Hepatocyte (in vitro differentiated cells): ENCODE data around the gene LMBR1L. TPM values are rescaled to one million over a fixed set of nuclear protein-coding genes. Genes with fewer than 3 reads are reported as not detected.

Experiments used
- DNase-seq: peaks from one replicate; pipeline ENCODE4 v3.0.0-alpha.2; 2016; ENCODE audit warnings: low spot score
- H2AFZ ChIP-seq: fragments of 200-600 bp; sonication (generic); 2 replicates; pipeline ENCODE4 v1.6.0; 2016; ENCODE audit warnings: antibody characterized with exemption, mild to moderate bottlenecking
- H3K27ac ChIP-seq: fragments of 200-600 bp; sonication (generic); 2 replicates; pipeline ENCODE4 v1.5.1; 2016; ENCODE audit warnings: mild to moderate bottlenecking
- H3K27me3 ChIP-seq: fragments of 200-600 bp; sonication (generic); 2 replicates; pipeline ENCODE4 v1.6.1; 2016
- H3K36me3 ChIP-seq: fragments of 200-600 bp; sonication (generic); replicated peaks from 2 replicates; pipeline ENCODE4 v1.5.1; 2016; ENCODE audit warnings: low read depth; ENCODE audit not compliant: insufficient read depth
- H3K4me1 ChIP-seq: fragments of 200-600 bp; sonication (generic); 2 replicates; pipeline ENCODE4 v1.5.1; 2016; ENCODE audit warnings: mild to moderate bottlenecking, moderate library complexity; ENCODE audit not compliant: insufficient read depth
- H3K4me2 ChIP-seq: fragments of 200-600 bp; sonication (generic); 2 replicates; pipeline ENCODE4 v1.6.0; 2016
- H3K4me3 ChIP-seq: fragments of 200-600 bp; sonication (generic); 2 replicates; pipeline ENCODE4 v1.5.1; 2016; ENCODE audit warnings: mild to moderate bottlenecking
- H3K79me2 ChIP-seq: fragments of 200-600 bp; sonication (generic); 2 replicates; pipeline ENCODE4 v1.6.0; 2017; ENCODE audit warnings: mild to moderate bottlenecking
- H3K9me2 ChIP-seq: fragments of 200-600 bp; sonication (generic); replicated peaks from 2 replicates; pipeline ENCODE4 v1.6.0; 2017; ENCODE audit warnings: mild to moderate bottlenecking; ENCODE audit not compliant: insufficient read depth
- H3K9me3 ChIP-seq: fragments of 200-600 bp; sonication (generic); 2 replicates; pipeline ENCODE4 v1.5.1; 2016; ENCODE audit warnings: low read depth, mild to moderate bottlenecking
- H4K20me1 ChIP-seq: fragments of 200-600 bp; sonication (generic); 2 replicates; pipeline ENCODE4 v1.6.0; 2016; ENCODE audit warnings: mild to moderate bottlenecking; ENCODE audit not compliant: insufficient read depth, poor library complexity, severe bottlenecking
- CTCF ChIP-seq: fragments of 200-600 bp; sonication (generic); IDR thresholded peaks from 2 replicates; pipeline ENCODE4 v1.5.1; 2016; ENCODE audit warnings: antibody characterized with exemption, mild to moderate bottlenecking; ENCODE audit not compliant: poor library complexity
- EZH2 ChIP-seq: fragments of 200-600 bp; sonication (generic); IDR thresholded peaks from 2 replicates; pipeline ENCODE4 v1.6.1; 2016; ENCODE audit warnings: antibody characterized with exemption, mild to moderate bottlenecking, borderline replicate concordance
- EZH2phosphoT487 ChIP-seq: fragments of 200-600 bp; sonication (generic); IDR thresholded peaks from one replicate; pipeline ENCODE4 v1.6.1; 2018; ENCODE audit warnings: antibody characterized with exemption, mild to moderate bottlenecking, low read depth, moderate library complexity; ENCODE audit not compliant: unreplicated experiment, severe bottlenecking
- WGBS: methylation state at CpG from one replicate; pipeline ENCODE4 v1.1.6; 2016; ENCODE audit warnings: low lambda C conversion rate; ENCODE audit errors: missing lambda C conversion rate; 5-methylcytosine and 5-hydroxymethylcytosine counted together
- polyA plus RNA-seq: library from polyadenylated mRNA; unstranded; fragments of >200 nt; fragmentation: Nextera tagmentation; extraction: Ambion mirVana; gene quantifications from 2 replicates; pipeline ENCODE4 v1.2.1, GENCODE V29; 2016
- total RNA-seq: library from RNA; depleted of rRNA; stranded (reverse); fragments of >200 nt; gene quantifications from 2 replicates; pipeline ENCODE4 v1.2.3, GENCODE V29; 2014

The LMBR1L gene, protein sequence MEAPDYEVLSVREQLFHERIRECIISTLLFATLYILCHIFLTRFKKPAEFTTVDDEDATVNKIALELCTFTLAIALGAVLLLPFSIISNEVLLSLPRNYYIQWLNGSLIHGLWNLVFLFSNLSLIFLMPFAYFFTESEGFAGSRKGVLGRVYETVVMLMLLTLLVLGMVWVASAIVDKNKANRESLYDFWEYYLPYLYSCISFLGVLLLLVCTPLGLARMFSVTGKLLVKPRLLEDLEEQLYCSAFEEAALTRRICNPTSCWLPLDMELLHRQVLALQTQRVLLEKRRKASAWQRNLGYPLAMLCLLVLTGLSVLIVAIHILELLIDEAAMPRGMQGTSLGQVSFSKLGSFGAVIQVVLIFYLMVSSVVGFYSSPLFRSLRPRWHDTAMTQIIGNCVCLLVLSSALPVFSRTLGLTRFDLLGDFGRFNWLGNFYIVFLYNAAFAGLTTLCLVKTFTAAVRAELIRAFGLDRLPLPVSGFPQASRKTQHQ
- 33.3 and 55.1 TPM in 2 replicates for total RNA-seq
- polyA plus RNA-seq = 74.1 and 79.8 TPM in 2 replicates

DNA sequence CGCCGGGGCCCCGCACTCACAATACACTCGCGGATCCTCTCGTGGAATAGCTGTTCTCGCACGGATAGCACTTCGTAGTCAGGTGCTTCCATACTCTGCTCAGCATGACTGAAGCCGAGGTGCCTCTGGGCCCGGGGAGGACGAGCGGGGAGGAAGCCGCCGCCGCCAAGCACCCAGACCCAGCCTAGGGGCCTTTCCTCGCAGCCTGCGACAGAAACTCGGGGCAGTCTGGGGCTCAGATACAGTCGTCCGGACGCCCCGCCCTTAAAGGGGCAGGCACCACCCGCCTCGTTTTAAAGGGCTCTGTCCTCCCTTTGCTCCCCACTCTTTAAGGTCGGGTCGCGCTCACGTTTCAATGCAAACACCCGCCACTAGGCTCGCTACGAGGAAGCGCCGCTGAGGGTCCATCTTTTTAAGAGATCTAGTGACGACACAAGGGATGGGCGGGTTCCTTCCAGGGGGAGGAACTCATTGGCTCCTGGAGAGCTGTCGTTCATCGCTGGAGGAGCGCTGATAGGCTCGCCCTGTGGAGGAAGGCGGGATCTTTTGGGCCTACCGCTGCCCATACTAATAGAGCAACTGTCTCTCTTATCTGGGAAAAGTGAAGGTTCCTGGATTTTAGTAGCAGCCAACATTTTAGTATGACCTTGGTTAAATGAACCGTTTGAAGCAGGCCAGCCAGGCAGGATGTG, at the start of gene LMBR1L:
TSS of gene LMBR1L (minus strand) at position 384 of the 692 bp plus-strand sequence. CDS start at position 92, 292 bp downstream.
- Histone ChIP-seq H3K27me3 (no peaks in the 10 kb centered on the region), H3K36me3 (no peaks in the 10 kb centered on the region), H3K9me3 (no peaks in the 10 kb centered on the region), H3K4me3 (peak within 1 kb of the TSS; percentile 45), H3K4me1 (peaks cover 18% of the 10 kb centered on the region), H2AFZ (peak within 1 kb of the TSS; percentile 36), H4K20me1 (peaks cover 25% of the 10 kb centered on the region), H3K79me2 (peaks cover 39% of the 10 kb centered on the region), H3K9me2 (no peaks in the 10 kb centered on the region), H3K4me2 (peak within 1 kb of the TSS; percentile 95), H3K27ac (peak within 1 kb of the TSS; percentile 95)
- under 1% methylated on average over 41 of the region's 43 CpGs for WGBS
- TF ChIP-seq CTCF (peak; percentile 30), EZH2phosphoT487 (no peak), EZH2 (no peak)
- peak; percentile 98 for DNase-seq

GRCh38 chr12:49160399-49160798, 49.8 kb upstream of the LMBR1L start:
- H3K4me3 ChIP-seq = no peak overlapping the region
- TF ChIP-seq EZH2 = no peak
- no peaks in the 10 kb centered on the region for H3K9me2 ChIP-seq
- no peaks in the 10 kb centered on the region for H3K27me3 ChIP-seq
- no peak for DNase-seq
- H3K79me2 ChIP-seq = no peaks in the 10 kb centered on the region
- no peak overlapping the region for H3K4me2 ChIP-seq
- WGBS = 70% methylated on average over 2 of the region's 2 CpGs
- no peak overlapping the region for H2AFZ ChIP-seq
- H3K9me3 ChIP-seq = no peaks in the 10 kb centered on the region
- H3K4me1 ChIP-seq = no peaks in the 10 kb centered on the region
- H3K27ac ChIP-seq = no peak overlapping the region
- H4K20me1 ChIP-seq = no peaks in the 10 kb centered on the region
- H3K36me3 ChIP-seq = no peaks in the 10 kb centered on the region

GRCh38 chr12:49154221-49154620, 43.6 kb upstream of the LMBR1L start:
- 84% methylated on average over 3 of the region's 3 CpGs for WGBS
- Histone ChIP-seq H3K79me2 (no peaks in the 10 kb centered on the region), H3K27ac (no peak overlapping the region), H3K4me1 (no peaks in the 10 kb centered on the region), H4K20me1 (no peaks in the 10 kb centered on the region), H3K9me2 (no peaks in the 10 kb centered on the region), H3K36me3 (no peaks in the 10 kb centered on the region), H3K4me2 (no peak overlapping the region), H2AFZ (no peak overlapping the region), H3K4me3 (no peak overlapping the region), H3K27me3 (no peaks in the 10 kb centered on the region), H3K9me3 (no peaks in the 10 kb centered on the region)
- DNase-seq = no peak
- no peak for TF ChIP-seq EZH2phosphoT487
- no peak for TF ChIP-seq CTCF
- TF ChIP-seq EZH2 = no peak

DNA sequence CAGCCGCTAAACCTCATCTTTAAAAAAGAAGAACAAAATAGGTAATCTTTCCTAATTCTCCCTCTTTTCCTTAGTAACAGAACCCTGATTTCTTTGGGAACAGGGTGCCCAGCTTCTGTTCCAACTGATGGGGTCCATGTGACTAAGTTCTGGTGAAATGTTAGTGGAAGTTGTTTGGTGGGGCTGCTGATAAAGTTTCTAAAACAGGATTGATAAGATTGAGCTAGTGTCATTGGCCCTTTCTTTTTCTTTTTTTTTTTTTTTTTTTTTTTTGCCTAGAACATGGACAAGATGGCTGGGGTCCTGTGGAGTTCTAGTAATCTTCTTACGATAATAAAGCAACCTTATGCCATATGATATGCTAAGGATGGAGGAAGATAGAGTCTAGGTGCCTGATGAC, 36.7 kb upstream of the LMBR1L start:
- no peak overlapping the region for H3K27ac ChIP-seq
- 94% methylated on average over 2 of the region's 2 CpGs for WGBS
- H3K4me2 ChIP-seq = no peak overlapping the region
- H3K9me2 ChIP-seq = no peaks in the 10 kb centered on the region
- no peaks in the 10 kb centered on the region for H3K27me3 ChIP-seq
- no peaks in the 10 kb centered on the region for H3K36me3 ChIP-seq
- no peaks in the 10 kb centered on the region for H3K79me2 ChIP-seq
- H2AFZ ChIP-seq = no peak overlapping the region
- H3K4me3 ChIP-seq = no peak overlapping the region
- no peaks in the 10 kb centered on the region for H3K4me1 ChIP-seq
- no peak for DNase-seq
- TF ChIP-seq CTCF = no peak
- no peak for TF ChIP-seq EZH2phosphoT487
- TF ChIP-seq EZH2 = no peak
- H3K9me3 ChIP-seq = no peaks in the 10 kb centered on the region
- H4K20me1 ChIP-seq = no peaks in the 10 kb centered on the region
